GM12891 (cell line): ENCODE data around the gene VAV3.

Experiments
- POLR2A ChIP-seq: IDR thresholded peaks from 2 replicates; pipeline ENCODE4 v1.6.1; 2011; ENCODE audit warnings: low read depth, low read length, control low read depth
- POLR2AphosphoS5 ChIP-seq: IDR thresholded peaks from 2 replicates; pipeline ENCODE4 v1.6.1; 2011; ENCODE audit warnings: low read depth, low read length, control low read depth

GRCh38 chr1:107817935-107818334, 147.0 kb downstream of the VAV3 start:
- TF ChIP-seq POLR2A: no peak
- TF ChIP-seq POLR2AphosphoS5: no peak
